ENCODE results near the gene UBTD1.

Gene UBTD1

GRCh38 chr10:97540669-97541500, 42.2 kb downstream of the UBTD1 start:
- Histone ChIP-seq H3K36me3 (ENCODE audit: low read length) (no peaks in the 10 kb centered on the region), H3K9me2 (replicated peaks; ENCODE audit: insufficient read depth, low read length) (no peaks in the 10 kb centered on the region), H3K9ac (ENCODE audit: low read length) (no peak overlapping the region), H3K4me2 (ENCODE audit: low read depth, low read length, poor library complexity, severe bottlenecking) (no peak overlapping the region), H2AFZ (ENCODE audit: low read depth, low read length, severe bottlenecking) (no peak overlapping the region), H3K27me3 (ENCODE audit: low read length) (no peaks in the 10 kb centered on the region), H3K9me3 (ENCODE audit: insufficient read depth, low read length) (no peaks in the 10 kb centered on the region), H4K20me1 (ENCODE audit: low read depth, low read length) (no peaks in the 10 kb centered on the region), H3F3A (ENCODE audit: insufficient read depth) (no peaks in the 10 kb centered on the region), H3K79me2 (ENCODE audit: insufficient read depth, low read length) (no peaks in the 10 kb centered on the region), H3K27ac (ENCODE audit: low read depth, low read length) (no peak overlapping the region), H3K4me3 (ENCODE audit: insufficient read depth, low read length, poor library complexity, severe bottlenecking) (no peak overlapping the region)
- TF ChIP-seq EZH2phosphoT487 (conservative IDR thresholded peaks at IDR 0.05; ENCODE audit: low read length), result no peak
- TF ChIP-seq CTCF (IDR thresholded peaks at IDR 0.05; ENCODE audit: insufficient read depth, low read length, poor library complexity, severe bottlenecking), result no peak

- H3K27me3 ChIP-seq (ENCODE audit: low read length), result no peaks in the 10 kb centered on the region
- no peak overlapping the region for H3K27ac ChIP-seq (ENCODE audit: low read depth, low read length)
- no peaks in the 10 kb centered on the region for H3K9me2 ChIP-seq (replicated peaks; ENCODE audit: insufficient read depth, low read length)
- no peak overlapping the region for H2AFZ ChIP-seq (ENCODE audit: low read depth, low read length, severe bottlenecking)
- H4K20me1 ChIP-seq (ENCODE audit: low read depth, low read length), result no peaks in the 10 kb centered on the region
- TF ChIP-seq EZH2phosphoT487 (conservative IDR thresholded peaks at IDR 0.05; ENCODE audit: low read length) (no peak), CTCF (IDR thresholded peaks at IDR 0.05; ENCODE audit: insufficient read depth, low read length, poor library complexity, severe bottlenecking) (no peak)
- H3F3A ChIP-seq (ENCODE audit: insufficient read depth), result no peaks in the 10 kb centered on the region
- no peak overlapping the region for H3K4me3 ChIP-seq (ENCODE audit: insufficient read depth, low read length, poor library complexity, severe bottlenecking)
- H3K9ac ChIP-seq (ENCODE audit: low read length), result no peak overlapping the region
- H3K4me2 ChIP-seq (ENCODE audit: low read depth, low read length, poor library complexity, severe bottlenecking), result no peak overlapping the region
- no peaks in the 10 kb centered on the region for H3K79me2 ChIP-seq (ENCODE audit: insufficient read depth, low read length)
- no peaks in the 10 kb centered on the region for H3K9me3 ChIP-seq (ENCODE audit: insufficient read depth, low read length)
- H3K36me3 ChIP-seq (ENCODE audit: low read length), result no peaks in the 10 kb centered on the region
Observed at GRCh38 chr10:97542169-97543024, 43.7 kb downstream of the UBTD1 start.

- Histone ChIP-seq H3F3A (ENCODE audit: insufficient read depth) (no peaks in the 10 kb centered on the region), H3K4me2 (ENCODE audit: low read depth, low read length, poor library complexity, severe bottlenecking) (no peak overlapping the region), H3K9me3 (ENCODE audit: insufficient read depth, low read length) (no peaks in the 10 kb centered on the region), H3K79me2 (ENCODE audit: insufficient read depth, low read length) (no peaks in the 10 kb centered on the region), H2AFZ (ENCODE audit: low read depth, low read length, severe bottlenecking) (no peak overlapping the region), H3K36me3 (ENCODE audit: low read length) (no peaks in the 10 kb centered on the region), H3K4me3 (ENCODE audit: insufficient read depth, low read length, poor library complexity, severe bottlenecking) (no peak overlapping the region), H3K9me2 (replicated peaks; ENCODE audit: insufficient read depth, low read length) (no peaks in the 10 kb centered on the region), H3K27me3 (ENCODE audit: low read length) (no peaks in the 10 kb centered on the region), H3K27ac (ENCODE audit: low read depth, low read length) (no peak overlapping the region), H3K9ac (ENCODE audit: low read length) (no peak overlapping the region), H4K20me1 (ENCODE audit: low read depth, low read length) (no peaks in the 10 kb centered on the region)
- TF ChIP-seq EZH2phosphoT487 (conservative IDR thresholded peaks at IDR 0.05; ENCODE audit: low read length) (no peak), CTCF (IDR thresholded peaks at IDR 0.05; ENCODE audit: insufficient read depth, low read length, poor library complexity, severe bottlenecking) (no peak)
Observed at GRCh38 chr10:97543025-97543546, 44.4 kb downstream of the UBTD1 start.

Measured in SU-DHL-6 (cell line).